Measurements from ENCODE around the gene MXRA7. TPM values are rescaled to one million over a fixed set of nuclear protein-coding genes. Genes with fewer than 3 reads are reported as not detected.
"Not testable (repeated sequence)": the region's sequence is repeated elsewhere in the genome, so short reads cannot be mapped to it uniquely, and the experiment has no call there.

MXRA7 gene
- total RNA-seq, 4 donors from 2014 or later = 11.0 to 116 (median 39.2) TPM

DNA sequence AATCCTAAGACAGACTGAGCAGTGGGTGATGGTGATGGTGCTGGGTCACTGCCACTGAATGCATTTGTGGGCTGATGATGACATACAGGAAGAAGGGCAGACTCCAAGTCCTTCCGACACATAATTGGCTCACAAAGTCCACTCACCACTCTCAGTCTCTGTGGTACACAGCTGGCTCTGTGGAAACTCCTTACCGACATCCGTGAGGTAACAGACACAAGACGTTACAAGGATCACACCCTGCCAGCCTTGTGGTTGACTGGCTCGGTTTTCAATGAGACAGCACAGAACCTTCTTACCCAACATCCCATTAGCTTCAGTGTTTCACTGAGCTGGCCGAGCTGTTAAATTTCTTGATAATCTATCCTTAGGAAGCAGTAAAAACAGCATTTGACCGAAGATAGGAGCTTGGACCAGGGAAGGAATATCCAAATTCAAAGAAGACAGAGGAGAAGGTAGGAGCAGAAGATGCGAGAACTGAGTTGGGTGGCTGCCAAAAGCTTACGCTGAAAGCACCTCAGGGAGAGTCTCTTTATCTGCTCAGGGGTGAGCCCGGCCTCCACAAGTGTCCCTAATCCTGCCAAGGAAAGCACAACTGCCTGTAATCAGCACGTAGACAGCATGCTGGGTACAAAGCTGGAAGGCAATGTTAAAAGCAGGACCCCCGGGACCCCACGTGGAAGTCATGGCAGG lies 5.5 kb upstream of the MXRA7 start:
- peaks cover 4 to 46% (median 20%) of the 10 kb centered on the region in 3 donors for H3K4me1 ChIP-seq
- no peaks in the 10 kb centered on the region for H3K27me3 ChIP-seq
- no peaks in the 10 kb centered on the region for H3K9me3 ChIP-seq
- peak overlapping the region in 3 of 4 donors; percentile 60 to 64 (median 64) for H3K27ac ChIP-seq
- H3K36me3 ChIP-seq = peaks cover 29 to 83% (median 48%) of the 10 kb centered on the region in 3 donors
- DNase-seq = no peak
- WGBS, 2 donors = 58 to 78% methylated on average over 11 of the region's 13 CpGs
- intact Hi-C loops (cut with DNase I) = no loop called here
- no peak overlapping the region for H3K4me3 ChIP-seq
- no peak for TF ChIP-seq CTCF (IDR thresholded peaks at IDR 0.05)
- TF ChIP-seq POLR2A (IDR thresholded peaks at IDR 0.05) = no peak

DNA sequence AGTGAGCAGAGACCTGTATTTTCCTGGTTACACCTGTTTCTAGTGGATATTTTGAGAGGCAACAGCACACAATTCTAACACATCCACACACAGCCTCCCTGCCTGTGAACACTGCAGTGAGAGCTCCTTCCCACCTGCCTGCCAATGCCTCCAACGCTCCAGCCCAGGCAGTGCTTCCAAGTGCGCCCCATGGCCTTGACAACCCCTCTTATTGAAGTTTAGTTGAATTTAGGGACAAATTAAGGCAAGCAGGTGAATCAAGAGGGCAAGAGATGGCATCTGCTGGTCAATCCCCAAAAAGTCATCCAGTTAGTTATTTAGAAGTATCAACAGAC lies 4.7 kb upstream of the MXRA7 start:
- Histone ChIP-seq H3K27me3 (no peaks in the 10 kb centered on the region), H3K36me3 (peaks cover 24 to 75% (median 41%) of the 10 kb centered on the region in 3 donors), H3K4me3 (no peak overlapping the region), H3K27ac (peak overlapping the region; percentile 6 to 57 (median 46)), H3K4me1 (peaks cover 7 to 45% (median 23%) of the 10 kb centered on the region in 3 donors), H3K9me3 (no peaks in the 10 kb centered on the region)
- intact Hi-C loops (cut with DNase I) = no loop called here
- no peak for DNase-seq
- whole genome bisulfite sequencing, 2 donors = 71 to 92% methylated on average over 2 of the region's 2 CpGs
- TF ChIP-seq CTCF (IDR thresholded peaks at IDR 0.05) (no peak), POLR2A (IDR thresholded peaks at IDR 0.05) (no peak)

- DNase-seq = no peak
- intact Hi-C loops (cut with DNase I) = no loop called here
- peaks cover 19 to 70% (median 36%) of the 10 kb centered on the region in 3 donors for H3K36me3 ChIP-seq
Measured at GRCh38 chr17:76714822-76715495, 4.2 kb upstream of the MXRA7 start.

DNA sequence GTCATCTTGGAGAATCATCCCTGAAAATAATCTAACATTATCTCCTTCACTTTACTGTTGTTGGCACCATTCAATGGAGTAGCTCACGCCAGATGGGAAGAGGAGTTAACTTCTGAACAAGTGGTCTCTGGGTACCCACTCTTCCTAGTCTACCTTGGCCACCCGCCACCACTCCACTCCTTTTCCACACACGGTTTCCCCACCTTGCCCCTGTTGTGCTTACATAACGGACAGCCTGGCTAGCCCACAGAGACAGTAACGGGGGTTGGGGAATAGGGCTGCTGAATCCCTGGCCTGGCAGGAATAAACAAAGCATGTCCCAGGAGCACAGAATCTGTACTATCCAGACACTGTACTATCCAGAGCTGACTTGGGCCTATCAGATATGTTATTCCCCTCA lies 3.6 kb upstream of the MXRA7 start:
- TF ChIP-seq POLR2A (IDR thresholded peaks at IDR 0.05) (no peak), CTCF (IDR thresholded peaks at IDR 0.05) (no peak)
- intact Hi-C loops (cut with DNase I) = no loop called here
- no peak for DNase-seq
- no peak overlapping the region for H3K4me3 ChIP-seq
- peaks cover 13 to 63% (median 30%) of the 10 kb centered on the region in 3 donors for H3K36me3 ChIP-seq
- no peaks in the 10 kb centered on the region for H3K27me3 ChIP-seq
- H3K4me1 ChIP-seq = peaks cover 12 to 55% (median 26%) of the 10 kb centered on the region in 3 donors
- WGBS, 2 donors = 64 to 73% methylated on average over 4 to 5 of the region's 5 CpGs
- no peaks in the 10 kb centered on the region for H3K9me3 ChIP-seq
- peak overlapping the region in 2 of 4 donors; percentile 35 to 57 for H3K27ac ChIP-seq

More at GRCh38 chr17:76714822-76715495, 4.2 kb upstream of the MXRA7 start:
- 14 to 17% methylated on average over 4 of the region's 4 CpGs for WGBS, 2 donors
- Histone ChIP-seq H3K27me3 (no peaks in the 10 kb centered on the region), H3K4me3 (no peak overlapping the region), H3K4me1 (peaks cover 7 to 49% (median 23%) of the 10 kb centered on the region in 3 donors), H3K9me3 (no peaks in the 10 kb centered on the region), H3K27ac (peak overlapping the region; percentile 6 to 57 (median 46))
- TF ChIP-seq CTCF (IDR thresholded peaks at IDR 0.05) = peak; percentile 49 to 86 (median 79)
- TF ChIP-seq POLR2A (IDR thresholded peaks at IDR 0.05) = no peak

- Histone ChIP-seq H3K27ac (peak overlapping the region in 2 of 4 donors; percentile 35 to 36), H3K4me1 (peaks cover 17 to 61% (median 31%) of the 10 kb centered on the region in 3 donors), H3K4me3 (no peak overlapping the region), H3K36me3 (peaks cover 10 to 58% (median 24%) of the 10 kb centered on the region in 3 donors), H3K27me3 (no peaks in the 10 kb centered on the region), H3K9me3 (no peaks in the 10 kb centered on the region)
- intact Hi-C loops (cut with DNase I) = no loop called here
- TF ChIP-seq CTCF (IDR thresholded peaks at IDR 0.05) (no peak), POLR2A (IDR thresholded peaks at IDR 0.05) (no peak)
- no peak for DNase-seq
- WGBS, 2 donors = 93 to 97% methylated on average over 7 of the region's 7 CpGs
Measured at GRCh38 chr17:76713765-76714164, 3.0 kb upstream of the MXRA7 start.

DNA sequence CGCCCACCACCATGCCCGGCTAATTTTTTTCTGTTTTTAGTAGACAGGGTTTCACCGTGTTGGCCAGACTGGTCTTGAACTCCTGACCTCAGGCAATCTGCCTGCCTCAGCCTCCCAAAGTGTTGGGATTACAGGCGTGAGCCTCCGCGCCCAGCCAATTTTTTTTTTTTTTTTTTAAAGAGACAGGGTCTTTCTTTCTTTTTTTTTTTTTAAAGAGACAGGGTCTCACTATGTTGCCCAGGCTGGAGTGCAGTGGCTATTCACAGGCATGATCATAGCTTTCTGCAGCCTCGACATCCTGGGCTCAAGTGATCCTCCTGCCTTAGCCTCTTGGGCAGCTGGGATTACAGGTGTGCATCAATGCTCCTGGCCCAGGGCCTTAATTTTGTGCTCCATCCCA lies 1.6 kb upstream of the MXRA7 start:
- peaks cover 29 to 73% (median 43%) of the 10 kb centered on the region in 3 donors for H3K4me1 ChIP-seq
- H3K27ac ChIP-seq = peak overlapping the region in 2 of 4 donors; percentile 85 to 93
- DNase-seq; intact Hi-C loops (cut with DNase I); H3K4me3 ChIP-seq; H3K27me3 ChIP-seq; H3K9me3 ChIP-seq: not testable (repeated sequence)
- WGBS, 2 donors = 62 to 71% methylated on average over 7 of the region's 7 CpGs
- H3K36me3 ChIP-seq = peaks cover 7 to 43% (median 11%) of the 10 kb centered on the region in 3 donors

- peaks cover 0 to 22% (median 0%) of the 10 kb centered on the region in 3 donors for H3K36me3 ChIP-seq
- H3K4me1 ChIP-seq = peaks cover 29 to 58% (median 39%) of the 10 kb centered on the region in 3 donors
- WGBS, 2 donors = 9 to 11% methylated on average over 12 to 16 of the region's 79 CpGs
- H3K27me3 ChIP-seq; DNase-seq; intact Hi-C loops (cut with DNase I); H3K9me3 ChIP-seq: not testable (repeated sequence)
- H3K27ac ChIP-seq = peak overlapping the region; percentile 67 to 93 (median 90)
- peak overlapping the region; percentile 33 to 75 (median 66) for H3K4me3 ChIP-seq
Measured at GRCh38 chr17:76709951-76710862, 558 bp downstream of the MXRA7 start.
